ENCODE measurements around the gene PCGF1. TPM values are rescaled to one million over a fixed set of nuclear protein-coding genes. Genes with fewer than 3 reads are reported as not detected.

Gene PCGF1
- total RNA-seq, 1 experiment from 2014 or later, result 39.9 TPM

DNA sequence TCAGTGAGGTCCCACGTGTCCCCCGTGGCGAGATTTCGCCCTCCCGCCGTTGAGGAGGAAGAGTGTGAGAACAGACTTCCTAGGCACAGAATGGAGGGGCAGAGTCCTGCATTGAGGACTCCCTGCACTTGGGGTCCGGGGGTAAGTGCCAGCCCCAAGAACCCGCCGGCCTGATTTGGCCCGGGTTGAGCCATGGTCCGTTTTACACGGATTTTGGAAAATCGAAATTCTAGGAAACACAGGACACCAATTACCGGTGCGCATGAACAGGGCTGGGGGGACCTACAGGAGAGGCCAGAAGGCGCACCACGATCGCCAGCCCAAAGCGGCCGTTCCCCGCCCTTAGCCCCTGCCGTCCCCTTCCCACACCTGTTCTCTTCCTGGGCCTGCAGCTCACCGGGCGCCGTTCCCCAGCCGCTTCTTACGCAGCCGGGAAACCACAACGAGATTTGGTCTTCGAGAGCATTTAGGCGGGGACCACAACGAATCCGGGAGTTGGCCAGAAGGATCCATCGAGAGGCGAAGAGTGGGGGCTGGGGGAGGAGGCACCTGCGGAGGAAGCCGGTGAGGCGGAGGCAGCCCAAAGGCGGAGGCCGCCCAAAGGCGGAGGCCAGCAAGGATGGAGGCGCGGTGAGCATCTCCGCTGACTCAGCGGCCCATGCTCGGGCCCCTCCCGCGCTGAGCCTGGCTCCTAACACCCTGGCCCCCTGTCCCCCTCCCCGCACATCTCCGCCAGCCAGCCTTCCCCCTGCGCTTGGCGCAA lies 6.3 kb upstream of the PCGF1 start:
- no peak for DNase-seq (ENCODE audit: low read depth, low spot score)
- Histone ChIP-seq H3K36me3 (ENCODE audit: control insufficient read depth in 1 of 2, insufficient read depth in 2 of 2, low read length in 2 of 2) (no peaks in the 10 kb centered on the region), H3K4me3 (replicated peaks in 1 of 2; ENCODE audit: low read depth in 1 of 2, low read length in 2 of 2) (no peak overlapping the region), H3K4me1 (ENCODE audit: control insufficient read depth in 1 of 2, insufficient read depth in 2 of 2, low read length in 2 of 2) (peaks cover 1% of the 10 kb centered on the region in 2 experiments; a peak in 3 of 4 replicates), H3K27ac (ENCODE audit: low read depth, low read length) (no peak overlapping the region), H3K9ac (ENCODE audit: low read length) (no peak overlapping the region), H2AFZ (ENCODE audit: low read depth, low read length, poor library complexity, severe bottlenecking) (no peak overlapping the region), H3K79me2 (ENCODE audit: insufficient read depth, low read length) (no peaks in the 10 kb centered on the region), H3K9me3 (ENCODE audit: control insufficient read depth in 1 of 2, insufficient read depth in 1 of 2, low read depth in 1 of 2, low read length in 2 of 2) (no peaks in the 10 kb centered on the region), H3K27me3 (ENCODE audit: insufficient read depth, low read length) (no peaks in the 10 kb centered on the region), H3K9me2 (ENCODE audit: insufficient read depth) (no peaks in the 10 kb centered on the region), H3K4me2 (ENCODE audit: low read length) (no peak overlapping the region), H4K20me1 (ENCODE audit: insufficient read depth) (no peaks in the 10 kb centered on the region)
- intact Hi-C loops (cut with micrococcal nuclease), result no loop called here
- ChIA-PET CTCF (interaction anchor here (0.7 kb wide), 1 partner anchor 134 kb away, joined by 4 read pairs; no protein-coding TSS in a partner anchor), POLR2A (no interaction called here), RAD21 (ENCODE audit: low non-redundant PET in 1 of 2, low total read pairs in 2 of 2, uncharacterized antibody in 2 of 2, unreplicated experiment in 2 of 2) (no interaction called here)
- BruUV-seq (replicated peaks), result no TSS peak
- TF ChIP-seq CBX3 (IDR thresholded peaks at IDR 0.05; ENCODE audit: low read depth) (no peak), ZNF274 (IDR thresholded peaks at IDR 0.05; ENCODE audit: low read depth, low read length) (no peak), EGR1 (IDR thresholded peaks at IDR 0.05; ENCODE audit: low read depth) (no peak), SRF (IDR thresholded peaks at IDR 0.05; ENCODE audit: low read depth) (no peak), ZFX (IDR thresholded peaks at IDR 0.05) (no peak), YY1 (IDR thresholded peaks at IDR 0.05; ENCODE audit: extremely low read depth, insufficient replicate concordance, low read depth, low read length) (no peak), EZH2phosphoT487 (IDR thresholded peaks at IDR 0.05; ENCODE audit: borderline replicate concordance) (no peak), CEBPB (IDR thresholded peaks at IDR 0.05; ENCODE audit: low read depth) (no peak), POLR2AphosphoS5 (IDR thresholded peaks at IDR 0.05; ENCODE audit: low read depth, low read length) (no peak)
- TF ChIP-seq, protein P1, sequence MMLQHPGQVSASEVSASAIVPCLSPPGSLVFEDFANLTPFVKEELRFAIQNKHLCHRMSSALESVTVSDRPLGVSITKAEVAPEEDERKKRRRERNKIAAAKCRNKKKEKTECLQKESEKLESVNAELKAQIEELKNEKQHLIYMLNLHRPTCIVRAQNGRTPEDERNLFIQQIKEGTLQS (IDR thresholded peaks at IDR 0.05), result no peak
- ATAC-seq, result no peak
